C4-2B (cell line): ENCODE measurements around the gene TBCC.

Source experiments
- ZFX ChIP-seq: fragments of 450-650 bp; IDR thresholded peaks from 2 replicates; pipeline ENCODE4 v1.6.1; 2017
- TF ChIP-seq, protein P1 (sequence below): fragments of 450-650 bp; conservative IDR thresholded peaks from 2 replicates; pipeline ENCODE4 v1.5.1; 2017; ENCODE audit warnings: mild to moderate bottlenecking

DNA sequence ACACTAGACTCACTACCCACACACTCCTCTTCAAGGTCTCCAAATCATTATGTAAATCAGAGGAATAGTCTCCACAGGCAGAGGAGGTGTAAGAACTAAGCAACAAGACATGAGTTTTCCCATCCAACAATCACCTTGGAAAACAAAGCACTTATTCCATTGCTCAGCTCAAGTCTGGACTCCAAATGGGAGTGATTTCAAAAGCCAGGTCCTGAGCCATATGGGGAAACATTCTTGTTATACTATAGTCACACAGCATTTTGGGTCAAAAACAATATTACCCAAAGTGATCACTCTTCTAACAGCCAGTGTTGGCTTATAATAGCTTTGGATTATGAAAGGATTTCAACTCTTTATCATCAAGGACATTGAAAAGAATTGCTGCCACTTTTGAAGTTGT lies 19.9 kb downstream of the TBCC start:
- TF ChIP-seq, protein P1, sequence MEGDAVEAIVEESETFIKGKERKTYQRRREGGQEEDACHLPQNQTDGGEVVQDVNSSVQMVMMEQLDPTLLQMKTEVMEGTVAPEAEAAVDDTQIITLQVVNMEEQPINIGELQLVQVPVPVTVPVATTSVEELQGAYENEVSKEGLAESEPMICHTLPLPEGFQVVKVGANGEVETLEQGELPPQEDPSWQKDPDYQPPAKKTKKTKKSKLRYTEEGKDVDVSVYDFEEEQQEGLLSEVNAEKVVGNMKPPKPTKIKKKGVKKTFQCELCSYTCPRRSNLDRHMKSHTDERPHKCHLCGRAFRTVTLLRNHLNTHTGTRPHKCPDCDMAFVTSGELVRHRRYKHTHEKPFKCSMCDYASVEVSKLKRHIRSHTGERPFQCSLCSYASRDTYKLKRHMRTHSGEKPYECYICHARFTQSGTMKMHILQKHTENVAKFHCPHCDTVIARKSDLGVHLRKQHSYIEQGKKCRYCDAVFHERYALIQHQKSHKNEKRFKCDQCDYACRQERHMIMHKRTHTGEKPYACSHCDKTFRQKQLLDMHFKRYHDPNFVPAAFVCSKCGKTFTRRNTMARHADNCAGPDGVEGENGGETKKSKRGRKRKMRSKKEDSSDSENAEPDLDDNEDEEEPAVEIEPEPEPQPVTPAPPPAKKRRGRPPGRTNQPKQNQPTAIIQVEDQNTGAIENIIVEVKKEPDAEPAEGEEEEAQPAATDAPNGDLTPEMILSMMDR, result no peak
- TF ChIP-seq ZFX, result no peak
